ENCODE measurements around the gene ZNF141. TPM values are rescaled to one million over a fixed set of nuclear protein-coding genes. Genes with fewer than 3 reads are reported as not detected.
"Not testable (repeated sequence)": the region's sequence is repeated elsewhere in the genome, so short reads cannot be mapped to it uniquely, and the experiment has no call there.

Gene ZNF141
- total RNA-seq, 1 donor from 2014 or later = 22.0 TPM

GRCh38 chr4:385934-386707, 48.5 kb downstream of the ZNF141 start:
- H3K9me3 Mint-ChIP-seq (ENCODE audit: unreplicated experiment) = peaks cover 15% of the 10 kb centered on the region
- TF ChIP-seq CTCF (IDR thresholded peaks at IDR 0.05; ENCODE audit: partially characterized antibody, unreplicated experiment) = no peak
- peaks cover 9% of the 10 kb centered on the region for H3K27me3 Mint-ChIP-seq (ENCODE audit: unreplicated experiment)
- H3K27ac Mint-ChIP-seq (ENCODE audit: unreplicated experiment) = no peak overlapping the region
- H3K36me3 Mint-ChIP-seq (ENCODE audit: unreplicated experiment) = peaks cover 37% of the 10 kb centered on the region
- H3K4me3 Mint-ChIP-seq (ENCODE audit: unreplicated experiment) = peak overlapping the region; percentile 83
- H3K4me1 Mint-ChIP-seq (ENCODE audit: low read depth, unreplicated experiment) = no peaks in the 10 kb centered on the region
- peak; percentile 61 for DNase-seq

GRCh38 chr4:386708-387105, 49.1 kb downstream of the ZNF141 start:
- Mint-ChIP-seq H3K4me1 (ENCODE audit: low read depth, unreplicated experiment) (no peaks in the 10 kb centered on the region), H3K36me3 (ENCODE audit: unreplicated experiment) (peaks cover 37% of the 10 kb centered on the region), H3K27ac (ENCODE audit: unreplicated experiment) (no peak overlapping the region), H3K27me3 (ENCODE audit: unreplicated experiment) (peaks cover 9% of the 10 kb centered on the region), H3K9me3 (ENCODE audit: unreplicated experiment) (peaks cover 13% of the 10 kb centered on the region), H3K4me3 (ENCODE audit: unreplicated experiment) (peak overlapping the region; percentile 83)
- peak; percentile 17 for DNase-seq
- no peak for TF ChIP-seq CTCF (IDR thresholded peaks at IDR 0.05; ENCODE audit: partially characterized antibody, unreplicated experiment)

- no peak for TF ChIP-seq CTCF (IDR thresholded peaks at IDR 0.05; ENCODE audit: partially characterized antibody, unreplicated experiment)
- Mint-ChIP-seq H3K9me3 (ENCODE audit: unreplicated experiment) (peaks cover 27% of the 10 kb centered on the region), H3K4me3 (ENCODE audit: unreplicated experiment) (no peak overlapping the region), H3K4me1 (ENCODE audit: low read depth, unreplicated experiment) (no peaks in the 10 kb centered on the region), H3K27me3 (ENCODE audit: unreplicated experiment) (peaks cover 2% of the 10 kb centered on the region), H3K27ac (ENCODE audit: unreplicated experiment) (no peak overlapping the region), H3K36me3 (ENCODE audit: unreplicated experiment) (peaks cover 44% of the 10 kb centered on the region)
- no peak for DNase-seq
These were observed 66.4 kb downstream of the ZNF141 start for GRCh38 chr4:404006-404405.

GRCh38 chr4:408321-408720, 70.7 kb downstream of the ZNF141 start:
- H3K9me3 Mint-ChIP-seq (ENCODE audit: unreplicated experiment) = peaks cover 30% of the 10 kb centered on the region
- H3K27me3 Mint-ChIP-seq (ENCODE audit: unreplicated experiment); H3K4me1 Mint-ChIP-seq (ENCODE audit: low read depth, unreplicated experiment); DNase-seq; H3K4me3 Mint-ChIP-seq (ENCODE audit: unreplicated experiment); H3K27ac Mint-ChIP-seq (ENCODE audit: unreplicated experiment): not testable (repeated sequence)
- peaks cover 48% of the 10 kb centered on the region for H3K36me3 Mint-ChIP-seq (ENCODE audit: unreplicated experiment)

GRCh38 chr4:422587-422986, 85.0 kb downstream of the ZNF141 start:
- Mint-ChIP-seq H3K4me3 (ENCODE audit: unreplicated experiment) (no peak overlapping the region), H3K27me3 (ENCODE audit: unreplicated experiment) (peaks cover 2% of the 10 kb centered on the region), H3K4me1 (ENCODE audit: low read depth, unreplicated experiment) (no peaks in the 10 kb centered on the region), H3K27ac (ENCODE audit: unreplicated experiment) (no peak overlapping the region), H3K9me3 (ENCODE audit: unreplicated experiment) (peaks cover 29% of the 10 kb centered on the region), H3K36me3 (ENCODE audit: unreplicated experiment) (peaks cover 42% of the 10 kb centered on the region)
- TF ChIP-seq CTCF (IDR thresholded peaks at IDR 0.05; ENCODE audit: partially characterized antibody, unreplicated experiment) = no peak
- no peak for DNase-seq

Small RNA genes lying within 50 kb of the gene (microRNA-seq; reads per million reads assigned to microRNA genes)
- gene MIR571 (ENCODE audit: unreplicated experiment) = not detected

Other genes with a start within 250 kb of the ZNF141 start
- gene ZNF718, start 213.3 kb upstream of the ZNF141 start, total RNA-seq (ENCODE audit: unreplicated experiment) = 10.7 TPM
- gene ZNF732, start 32.3 kb upstream of the ZNF141 start, total RNA-seq (ENCODE audit: unreplicated experiment) = 1.3 TPM
- gene ZNF721, start 161.3 kb downstream of the ZNF141 start, total RNA-seq (ENCODE audit: unreplicated experiment) = 36.7 TPM
- 96.4 TPM for gene PIGG, start 161.4 kb downstream of the ZNF141 start, total RNA-seq (ENCODE audit: unreplicated experiment)
- 22.7 TPM for gene TMEM271, start 238.5 kb downstream of the ZNF141 start, total RNA-seq (ENCODE audit: unreplicated experiment)